Ishikawa (cell line): ENCODE results near the gene BCAT1.

Experiments
- CEBPB ChIP-seq: IDR thresholded peaks from 2 replicates; pipeline ENCODE4 v1.6.1; 2012
- CREB1 ChIP-seq: IDR thresholded peaks from 2 replicates; pipeline ENCODE4 v1.6.1; 2012; ENCODE audit warnings: low read depth
- EGR1 ChIP-seq: IDR thresholded peaks from 2 replicates; pipeline ENCODE4 v1.6.1; 2012
- EP300 ChIP-seq: IDR thresholded peaks from 2 replicates; pipeline ENCODE4 v1.6.1; 2012; ENCODE audit warnings: borderline replicate concordance
- FOXM1 ChIP-seq: IDR thresholded peaks from 2 replicates; pipeline ENCODE4 v1.6.1; 2012; ENCODE audit warnings: low read depth, borderline replicate concordance
- NFIC ChIP-seq: IDR thresholded peaks from 2 replicates; pipeline ENCODE4 v1.6.1; 2012
- RAD21 ChIP-seq: IDR thresholded peaks from 2 replicates; pipeline ENCODE4 v1.6.1; 2012; ENCODE audit warnings: low read depth
- TAF1 ChIP-seq: IDR thresholded peaks from 2 replicates; pipeline ENCODE4 v1.6.1; 2012; ENCODE audit warnings: low read depth, mild to moderate bottlenecking
- TCF12 ChIP-seq: IDR thresholded peaks from 2 replicates; pipeline ENCODE4 v1.6.1; 2012; ENCODE audit warnings: low read depth
- TEAD4 ChIP-seq: IDR thresholded peaks from 2 replicates; pipeline ENCODE4 v1.6.1; 2012
- YY1 ChIP-seq: IDR thresholded peaks from 2 replicates; pipeline ENCODE4 v1.6.1; 2012; ENCODE audit warnings: low read depth
- ZBTB7A ChIP-seq: IDR thresholded peaks from 2 replicates; pipeline ENCODE4 v1.6.1; 2012; ENCODE audit warnings: low read depth
- TF ChIP-seq, protein P1 (sequence below): IDR thresholded peaks from 2 replicates; pipeline ENCODE4 v1.6.1; 2012
- TF ChIP-seq, protein P2 (sequence below): IDR thresholded peaks from 2 replicates; pipeline ENCODE4 v1.6.1; 2012
- TF ChIP-seq, protein P3 (sequence below): IDR thresholded peaks from 2 replicates; pipeline ENCODE4 v1.6.1; 2012; ENCODE audit warnings: low read depth, mild to moderate bottlenecking

Gene BCAT1

DNA sequence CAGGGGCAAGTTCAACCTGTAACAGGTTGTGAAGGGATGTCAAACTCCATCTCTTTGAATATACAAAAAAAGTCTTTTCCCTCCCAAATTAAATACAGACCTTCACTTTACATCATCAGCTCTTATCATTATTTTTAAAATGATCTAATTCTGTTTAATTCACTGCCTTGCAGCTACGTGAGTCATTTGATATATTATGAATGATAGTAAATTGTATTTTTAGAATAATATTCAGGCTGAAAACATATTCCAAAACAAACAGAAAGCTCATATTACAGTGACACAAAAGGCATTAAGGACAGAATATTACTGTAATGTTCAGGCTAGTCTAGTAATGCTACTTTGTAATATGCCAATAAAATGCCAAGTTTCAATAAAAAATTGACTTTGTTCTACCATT is 53.3 kb downstream of the BCAT1 start:
- TF ChIP-seq ZBTB7A: no peak
- no peak for TF ChIP-seq EGR1
- TF ChIP-seq YY1: no peak
- no peak for TF ChIP-seq TEAD4
- TF ChIP-seq NFIC: no peak
- TF ChIP-seq, protein P1, sequence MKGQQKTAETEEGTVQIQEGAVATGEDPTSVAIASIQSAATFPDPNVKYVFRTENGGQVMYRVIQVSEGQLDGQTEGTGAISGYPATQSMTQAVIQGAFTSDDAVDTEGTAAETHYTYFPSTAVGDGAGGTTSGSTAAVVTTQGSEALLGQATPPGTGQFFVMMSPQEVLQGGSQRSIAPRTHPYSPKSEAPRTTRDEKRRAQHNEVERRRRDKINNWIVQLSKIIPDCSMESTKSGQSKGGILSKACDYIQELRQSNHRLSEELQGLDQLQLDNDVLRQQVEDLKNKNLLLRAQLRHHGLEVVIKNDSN: no peak
- no peak for TF ChIP-seq EP300
- TF ChIP-seq CREB1: no peak
- TF ChIP-seq, protein P2, sequence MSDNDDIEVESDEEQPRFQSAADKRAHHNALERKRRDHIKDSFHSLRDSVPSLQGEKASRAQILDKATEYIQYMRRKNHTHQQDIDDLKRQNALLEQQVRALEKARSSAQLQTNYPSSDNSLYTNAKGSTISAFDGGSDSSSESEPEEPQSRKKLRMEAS: no peak

DNA sequence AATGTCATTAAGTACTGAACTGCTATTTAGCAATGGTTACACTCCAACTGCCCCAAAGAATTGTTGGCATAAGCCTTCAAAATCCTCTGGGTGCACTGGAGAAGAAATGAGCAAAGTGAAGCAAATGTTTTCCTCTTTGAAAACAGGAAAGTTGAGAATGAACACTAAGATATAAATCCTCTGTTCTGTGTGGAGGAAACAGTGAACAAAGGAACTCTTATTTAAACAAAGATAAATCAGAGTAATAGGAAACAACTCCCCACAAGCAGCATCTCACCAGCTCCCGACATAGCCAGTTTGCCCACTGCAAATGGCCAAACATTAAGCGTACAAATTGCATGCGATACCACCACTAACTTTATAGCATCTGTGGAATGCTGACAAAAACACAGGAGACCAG is 54.0 kb downstream of the BCAT1 start:
- TF ChIP-seq TAF1: no peak
- TF ChIP-seq, protein P1: no peak
- TF ChIP-seq CEBPB: no peak
- TF ChIP-seq RAD21: no peak
- no peak for TF ChIP-seq FOXM1
- no peak for TF ChIP-seq TEAD4
- TF ChIP-seq, protein P3, sequence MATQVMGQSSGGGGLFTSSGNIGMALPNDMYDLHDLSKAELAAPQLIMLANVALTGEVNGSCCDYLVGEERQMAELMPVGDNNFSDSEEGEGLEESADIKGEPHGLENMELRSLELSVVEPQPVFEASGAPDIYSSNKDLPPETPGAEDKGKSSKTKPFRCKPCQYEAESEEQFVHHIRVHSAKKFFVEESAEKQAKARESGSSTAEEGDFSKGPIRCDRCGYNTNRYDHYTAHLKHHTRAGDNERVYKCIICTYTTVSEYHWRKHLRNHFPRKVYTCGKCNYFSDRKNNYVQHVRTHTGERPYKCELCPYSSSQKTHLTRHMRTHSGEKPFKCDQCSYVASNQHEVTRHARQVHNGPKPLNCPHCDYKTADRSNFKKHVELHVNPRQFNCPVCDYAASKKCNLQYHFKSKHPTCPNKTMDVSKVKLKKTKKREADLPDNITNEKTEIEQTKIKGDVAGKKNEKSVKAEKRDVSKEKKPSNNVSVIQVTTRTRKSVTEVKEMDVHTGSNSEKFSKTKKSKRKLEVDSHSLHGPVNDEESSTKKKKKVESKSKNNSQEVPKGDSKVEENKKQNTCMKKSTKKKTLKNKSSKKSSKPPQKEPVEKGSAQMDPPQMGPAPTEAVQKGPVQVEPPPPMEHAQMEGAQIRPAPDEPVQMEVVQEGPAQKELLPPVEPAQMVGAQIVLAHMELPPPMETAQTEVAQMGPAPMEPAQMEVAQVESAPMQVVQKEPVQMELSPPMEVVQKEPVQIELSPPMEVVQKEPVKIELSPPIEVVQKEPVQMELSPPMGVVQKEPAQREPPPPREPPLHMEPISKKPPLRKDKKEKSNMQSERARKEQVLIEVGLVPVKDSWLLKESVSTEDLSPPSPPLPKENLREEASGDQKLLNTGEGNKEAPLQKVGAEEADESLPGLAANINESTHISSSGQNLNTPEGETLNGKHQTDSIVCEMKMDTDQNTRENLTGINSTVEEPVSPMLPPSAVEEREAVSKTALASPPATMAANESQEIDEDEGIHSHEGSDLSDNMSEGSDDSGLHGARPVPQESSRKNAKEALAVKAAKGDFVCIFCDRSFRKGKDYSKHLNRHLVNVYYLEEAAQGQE: no peak
- no peak for TF ChIP-seq NFIC
- TF ChIP-seq EGR1: no peak
- no peak for TF ChIP-seq YY1
- TF ChIP-seq CREB1: no peak
- TF ChIP-seq TCF12: no peak
- TF ChIP-seq ZBTB7A: no peak

DNA sequence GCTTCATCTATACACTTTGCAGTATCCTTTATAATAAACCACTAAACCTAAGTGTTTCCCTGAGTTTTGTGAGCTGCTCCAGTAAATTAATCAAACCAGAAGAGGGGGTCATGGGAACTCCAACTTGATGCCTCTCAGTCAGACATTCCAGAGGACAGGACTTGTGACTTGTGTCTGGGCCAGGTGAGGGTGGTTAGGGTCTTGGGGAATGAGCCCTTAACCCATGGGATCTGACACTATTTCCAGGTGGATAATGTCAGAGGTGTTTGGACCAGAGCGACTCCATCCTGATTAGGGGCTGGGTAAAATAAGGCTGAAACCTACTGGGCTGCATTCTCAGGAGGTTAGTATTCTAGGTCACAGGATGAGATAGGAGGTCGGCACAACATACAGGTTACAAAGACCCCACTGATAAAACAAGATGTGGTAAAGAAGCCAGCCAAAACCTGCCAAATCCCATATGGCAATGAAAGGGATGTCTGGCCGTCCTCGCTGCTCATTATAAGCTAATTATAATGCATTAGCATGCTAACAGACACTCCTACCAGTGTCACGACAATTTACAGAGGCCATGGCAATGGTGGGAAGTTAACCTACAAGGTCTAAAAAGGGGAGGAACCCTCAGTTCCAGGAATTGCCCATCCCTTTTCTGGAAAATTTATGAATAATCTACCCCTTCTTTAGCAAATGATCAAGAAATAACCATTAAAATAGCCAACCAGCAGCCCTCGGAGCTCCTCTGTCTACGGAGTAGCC is 58.7 kb downstream of the BCAT1 start:
- TF ChIP-seq, protein P2: no peak
- TF ChIP-seq FOXM1: no peak
- no peak for TF ChIP-seq TCF12
- no peak for TF ChIP-seq CEBPB
- TF ChIP-seq, protein P1: no peak
- no peak for TF ChIP-seq RAD21
- no peak for TF ChIP-seq NFIC
- no peak for TF ChIP-seq EP300

DNA sequence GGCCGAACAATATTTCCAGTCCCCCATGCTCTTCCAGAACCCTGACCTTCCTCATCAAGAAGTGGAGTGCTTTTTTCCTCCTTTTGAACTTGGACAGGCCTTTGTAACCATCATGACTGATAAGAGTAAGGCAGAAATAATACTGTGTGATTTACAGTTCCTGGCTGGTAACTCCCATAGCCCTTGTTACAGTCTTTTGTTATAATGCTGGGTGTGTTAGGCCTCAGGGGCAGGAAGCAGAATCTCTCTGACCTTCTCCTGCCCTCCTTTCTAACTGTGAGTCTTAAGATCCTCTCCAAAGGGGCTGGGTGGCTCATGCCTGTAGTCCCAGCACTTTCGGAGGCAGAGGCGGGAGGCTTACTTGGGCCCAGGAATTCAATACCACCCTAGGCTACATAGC is 59.5 kb downstream of the BCAT1 start:
- no peak for TF ChIP-seq YY1
- TF ChIP-seq CEBPB: no peak

DNA sequence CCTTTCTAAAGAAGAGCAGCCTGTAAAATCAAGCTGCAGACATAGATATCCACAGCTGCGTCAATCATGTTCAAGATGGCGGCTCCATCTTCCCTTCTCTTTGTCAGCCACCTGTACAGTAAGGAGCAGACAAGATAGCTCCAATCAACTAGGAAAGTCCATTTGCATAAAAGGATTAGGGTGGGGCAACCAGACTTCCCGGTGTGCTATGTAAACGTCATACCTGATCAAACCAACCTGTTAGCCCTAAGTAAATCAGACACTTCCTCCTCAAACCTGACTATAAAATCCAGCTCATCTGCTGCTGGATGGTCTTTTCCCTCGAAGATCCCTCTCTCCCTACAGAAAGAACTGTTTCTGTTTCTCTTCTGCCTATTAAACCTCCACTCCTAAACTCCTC is 60.1 kb downstream of the BCAT1 start:
- TF ChIP-seq TCF12: no peak
- no peak for TF ChIP-seq CEBPB
- TF ChIP-seq YY1: no peak
- TF ChIP-seq EGR1: no peak
- TF ChIP-seq, protein P2: no peak
- TF ChIP-seq, protein P1: no peak
- TF ChIP-seq NFIC: no peak
- TF ChIP-seq CREB1: no peak
- TF ChIP-seq TEAD4: no peak
- no peak for TF ChIP-seq TAF1
- no peak for TF ChIP-seq RAD21
- no peak for TF ChIP-seq FOXM1
- TF ChIP-seq EP300: no peak
- TF ChIP-seq, protein P3: no peak
- TF ChIP-seq ZBTB7A: no peak
